ENCODE data around the gene AFTPH. TPM values are rescaled to one million over a fixed set of nuclear protein-coding genes. Genes with fewer than 3 reads are reported as not detected.

AFTPH gene
- total RNA-seq, 1 experiment from 2014 or later, result 13.5 TPM

DNA sequence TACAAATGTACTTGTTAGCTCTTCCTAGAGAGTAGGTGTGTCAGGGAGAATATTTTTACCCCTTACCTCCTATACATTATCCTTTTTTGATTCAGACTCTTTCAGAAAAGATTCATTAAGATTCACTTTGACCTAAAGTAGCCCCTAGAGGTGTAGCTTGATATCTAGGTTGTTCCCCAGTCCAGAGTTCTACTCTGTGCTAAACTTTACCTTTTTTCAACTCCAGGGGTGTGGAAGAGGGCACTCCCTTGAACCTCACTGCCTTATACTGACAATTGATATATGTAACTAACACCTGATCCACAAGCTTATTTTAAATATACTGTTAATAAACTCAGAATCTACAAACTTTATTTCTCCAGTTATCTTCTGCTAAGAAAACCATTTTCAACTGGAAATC is 30.0 kb downstream of the AFTPH start:
- Mint-ChIP-seq H3K36me3 (ENCODE audit: insufficient read depth in 1 of 3, low read depth in 3 of 3) (peaks cover 3 to 7% (median 5%) of the 10 kb centered on the region in 3 experiments; a peak in 4 of 7 replicates), H3K27me3 (ENCODE audit: low read depth) (no peaks in the 10 kb centered on the region), H3K27ac (no peak overlapping the region), H3K4me3 (no peak overlapping the region), H3K4me1 (peaks cover 7% of the 10 kb centered on the region in 2 experiments), H3K9me3 (peaks cover 0 to 3% of the 10 kb centered on the region in 2 experiments; a peak in 1 of 5 replicates)
- H3K23ac ChIP-seq (ENCODE audit: insufficient read length, low read depth, low read length), result no peak overlapping the region
- H3K14ac ChIP-seq (ENCODE audit: insufficient read depth, low read length), result no peak overlapping the region
- no peak overlapping the region for H2BK20ac ChIP-seq (ENCODE audit: low read depth, low read length, poor library complexity, severe bottlenecking)
- no peaks in the 10 kb centered on the region for H4K20me1 ChIP-seq (ENCODE audit: control insufficient read depth, insufficient read depth, insufficient read length)
- TF ChIP-seq, protein P1, sequence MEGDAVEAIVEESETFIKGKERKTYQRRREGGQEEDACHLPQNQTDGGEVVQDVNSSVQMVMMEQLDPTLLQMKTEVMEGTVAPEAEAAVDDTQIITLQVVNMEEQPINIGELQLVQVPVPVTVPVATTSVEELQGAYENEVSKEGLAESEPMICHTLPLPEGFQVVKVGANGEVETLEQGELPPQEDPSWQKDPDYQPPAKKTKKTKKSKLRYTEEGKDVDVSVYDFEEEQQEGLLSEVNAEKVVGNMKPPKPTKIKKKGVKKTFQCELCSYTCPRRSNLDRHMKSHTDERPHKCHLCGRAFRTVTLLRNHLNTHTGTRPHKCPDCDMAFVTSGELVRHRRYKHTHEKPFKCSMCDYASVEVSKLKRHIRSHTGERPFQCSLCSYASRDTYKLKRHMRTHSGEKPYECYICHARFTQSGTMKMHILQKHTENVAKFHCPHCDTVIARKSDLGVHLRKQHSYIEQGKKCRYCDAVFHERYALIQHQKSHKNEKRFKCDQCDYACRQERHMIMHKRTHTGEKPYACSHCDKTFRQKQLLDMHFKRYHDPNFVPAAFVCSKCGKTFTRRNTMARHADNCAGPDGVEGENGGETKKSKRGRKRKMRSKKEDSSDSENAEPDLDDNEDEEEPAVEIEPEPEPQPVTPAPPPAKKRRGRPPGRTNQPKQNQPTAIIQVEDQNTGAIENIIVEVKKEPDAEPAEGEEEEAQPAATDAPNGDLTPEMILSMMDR (conservative IDR thresholded peaks at IDR 0.05), result no peak
- no peak overlapping the region for H2BK12ac ChIP-seq (ENCODE audit: insufficient read length, low read depth, low read length)
- H3K4ac ChIP-seq (ENCODE audit: low read depth, low read length), result no peak overlapping the region
- no peak overlapping the region for H3K27ac ChIP-seq (ENCODE audit: insufficient read length, low read depth, low read length)
- H3K9ac ChIP-seq (ENCODE audit: extremely low read depth, insufficient read length, low read length), result no peak overlapping the region
- no peak overlapping the region for H4K91ac ChIP-seq (ENCODE audit: insufficient read length, low read depth, low read length)
- no peak for DNase-seq
- H3K27me3 ChIP-seq (ENCODE audit: insufficient read depth, low read length), result no peaks in the 10 kb centered on the region
- no peak overlapping the region for H4K5ac ChIP-seq (ENCODE audit: insufficient read length, low read depth, low read length)
- no peaks in the 10 kb centered on the region for H3K79me1 ChIP-seq (ENCODE audit: insufficient read depth, low read depth, low read length, poor library complexity, severe bottlenecking)
- no peak overlapping the region for H3T11ph ChIP-seq (ENCODE audit: low read length)
- H3K9me3 ChIP-seq (ENCODE audit: control insufficient read depth, low read depth, low read length), result no peaks in the 10 kb centered on the region
- no peak overlapping the region for H3K18ac ChIP-seq (ENCODE audit: insufficient read length, low read depth, low read length)
- no peak overlapping the region for H2BK15ac ChIP-seq (ENCODE audit: low read depth, low read length)
- no peak overlapping the region for H2BK5ac ChIP-seq (ENCODE audit: insufficient read length, low read length)
- H3K4me2 ChIP-seq (ENCODE audit: insufficient read depth, insufficient read length, low read length), result no peak overlapping the region
- H2BK120ac ChIP-seq (ENCODE audit: low read depth, low read length, poor library complexity, severe bottlenecking), result no peak overlapping the region
- no peak overlapping the region for H2AFZ ChIP-seq (ENCODE audit: low read length)
- H3K79me2 ChIP-seq (ENCODE audit: insufficient read depth, low read length), result no peaks in the 10 kb centered on the region
- H2AK5ac ChIP-seq (ENCODE audit: insufficient read length, low read length), result no peak overlapping the region
- H4K8ac ChIP-seq (replicated peaks; ENCODE audit: insufficient read length, low read depth, low read length), result no peak overlapping the region
- H3K23me2 ChIP-seq (ENCODE audit: insufficient read length, low read depth, low read length, poor library complexity, severe bottlenecking), result no peaks in the 10 kb centered on the region
- no peak overlapping the region for H3K56ac ChIP-seq (ENCODE audit: insufficient read length, low read depth, low read length)
- no peaks in the 10 kb centered on the region for H3K4me1 ChIP-seq (ENCODE audit: insufficient read depth, low read length)

Data from H9 (cell line).